ENCODE results near the gene PRKAR2A. TPM values are rescaled to one million over a fixed set of nuclear protein-coding genes. Genes with fewer than 3 reads are reported as not detected.

Gene PRKAR2A
- polyA plus RNA-seq, 1 donor from 2014 or later = 26.1 TPM

DNA sequence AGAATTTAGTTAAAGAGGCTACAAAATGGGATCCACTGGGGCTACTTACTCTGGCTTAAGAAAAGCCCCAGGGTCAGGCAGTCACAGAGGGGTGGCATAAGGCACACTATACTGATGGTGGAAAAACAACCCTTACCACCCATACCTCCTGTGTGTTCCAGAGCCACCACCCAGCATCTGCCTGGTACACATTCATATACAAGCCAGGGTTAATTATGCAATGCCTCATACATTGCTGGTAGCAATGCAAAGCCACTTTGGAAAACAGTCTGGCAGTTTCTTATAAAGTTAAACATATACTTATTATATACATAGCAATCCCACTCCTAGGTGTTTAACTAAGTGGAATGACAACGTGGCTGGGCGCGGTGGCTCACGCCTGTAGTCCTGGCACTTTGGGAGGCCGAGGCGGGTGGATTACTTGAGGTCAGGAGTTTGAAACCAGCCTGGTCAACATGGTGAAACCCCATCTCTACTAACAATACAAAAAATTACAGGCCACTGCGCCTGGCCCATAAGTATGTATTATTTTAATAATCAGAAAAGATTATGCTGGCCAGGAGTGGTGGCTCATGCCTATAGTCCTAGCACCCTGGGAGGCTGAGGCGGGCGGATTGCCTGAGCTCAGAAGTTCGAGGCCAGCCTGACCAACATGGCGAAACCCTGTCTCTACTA lies 146.8 kb downstream of the PRKAR2A start:
- Histone ChIP-seq H3K36me3 (ENCODE audit: insufficient read depth, low read length) (no peaks in the 10 kb centered on the region), H3K9me2 (ENCODE audit: insufficient read depth, low read length) (no peaks in the 10 kb centered on the region), H3K4me2 (ENCODE audit: low read length) (no peak overlapping the region), H3K27me3 (ENCODE audit: insufficient read depth, low read depth, low read length) (no peaks in the 10 kb centered on the region), H3F3A (ENCODE audit: insufficient read depth, low read length, poor library complexity, severe bottlenecking) (no peaks in the 10 kb centered on the region), H3K9me3 (ENCODE audit: low read length) (no peaks in the 10 kb centered on the region), H2AFZ (ENCODE audit: low read depth, low read length) (no peak overlapping the region), H3K4me3 (ENCODE audit: low read length) (no peak overlapping the region), H3K9ac (ENCODE audit: low read length) (no peak overlapping the region), H4K20me1 (ENCODE audit: insufficient read depth) (peaks cover 84% of the 10 kb centered on the region), H3K79me2 (replicated peaks; ENCODE audit: insufficient read depth, low read length) (peaks cover 93% of the 10 kb centered on the region), H3K27ac (ENCODE audit: low read length) (no peak overlapping the region)
- no peak for TF ChIP-seq POLR2AphosphoS5 (IDR thresholded peaks at IDR 0.05)
- TF ChIP-seq EZH2 (IDR thresholded peaks at IDR 0.05; ENCODE audit: borderline replicate concordance, insufficient read depth, low read length, poor library complexity, severe bottlenecking) = no peak
- TF ChIP-seq SMC3 (conservative IDR thresholded peaks at IDR 0.05; ENCODE audit: poor library complexity) = no peak
- TF ChIP-seq, protein P1, sequence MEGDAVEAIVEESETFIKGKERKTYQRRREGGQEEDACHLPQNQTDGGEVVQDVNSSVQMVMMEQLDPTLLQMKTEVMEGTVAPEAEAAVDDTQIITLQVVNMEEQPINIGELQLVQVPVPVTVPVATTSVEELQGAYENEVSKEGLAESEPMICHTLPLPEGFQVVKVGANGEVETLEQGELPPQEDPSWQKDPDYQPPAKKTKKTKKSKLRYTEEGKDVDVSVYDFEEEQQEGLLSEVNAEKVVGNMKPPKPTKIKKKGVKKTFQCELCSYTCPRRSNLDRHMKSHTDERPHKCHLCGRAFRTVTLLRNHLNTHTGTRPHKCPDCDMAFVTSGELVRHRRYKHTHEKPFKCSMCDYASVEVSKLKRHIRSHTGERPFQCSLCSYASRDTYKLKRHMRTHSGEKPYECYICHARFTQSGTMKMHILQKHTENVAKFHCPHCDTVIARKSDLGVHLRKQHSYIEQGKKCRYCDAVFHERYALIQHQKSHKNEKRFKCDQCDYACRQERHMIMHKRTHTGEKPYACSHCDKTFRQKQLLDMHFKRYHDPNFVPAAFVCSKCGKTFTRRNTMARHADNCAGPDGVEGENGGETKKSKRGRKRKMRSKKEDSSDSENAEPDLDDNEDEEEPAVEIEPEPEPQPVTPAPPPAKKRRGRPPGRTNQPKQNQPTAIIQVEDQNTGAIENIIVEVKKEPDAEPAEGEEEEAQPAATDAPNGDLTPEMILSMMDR (IDR thresholded peaks at IDR 0.05; ENCODE audit: poor library complexity, severe bottlenecking) = no peak
- TF ChIP-seq RAD21 (conservative IDR thresholded peaks at IDR 0.05) = no peak
- TF ChIP-seq EP300 (conservative IDR thresholded peaks at IDR 0.05; ENCODE audit: poor library complexity, severe bottlenecking) = no peak
- no peak for TF ChIP-seq TAF1 (IDR thresholded peaks at IDR 0.05; ENCODE audit: low read depth)
- TF ChIP-seq, protein P2, sequence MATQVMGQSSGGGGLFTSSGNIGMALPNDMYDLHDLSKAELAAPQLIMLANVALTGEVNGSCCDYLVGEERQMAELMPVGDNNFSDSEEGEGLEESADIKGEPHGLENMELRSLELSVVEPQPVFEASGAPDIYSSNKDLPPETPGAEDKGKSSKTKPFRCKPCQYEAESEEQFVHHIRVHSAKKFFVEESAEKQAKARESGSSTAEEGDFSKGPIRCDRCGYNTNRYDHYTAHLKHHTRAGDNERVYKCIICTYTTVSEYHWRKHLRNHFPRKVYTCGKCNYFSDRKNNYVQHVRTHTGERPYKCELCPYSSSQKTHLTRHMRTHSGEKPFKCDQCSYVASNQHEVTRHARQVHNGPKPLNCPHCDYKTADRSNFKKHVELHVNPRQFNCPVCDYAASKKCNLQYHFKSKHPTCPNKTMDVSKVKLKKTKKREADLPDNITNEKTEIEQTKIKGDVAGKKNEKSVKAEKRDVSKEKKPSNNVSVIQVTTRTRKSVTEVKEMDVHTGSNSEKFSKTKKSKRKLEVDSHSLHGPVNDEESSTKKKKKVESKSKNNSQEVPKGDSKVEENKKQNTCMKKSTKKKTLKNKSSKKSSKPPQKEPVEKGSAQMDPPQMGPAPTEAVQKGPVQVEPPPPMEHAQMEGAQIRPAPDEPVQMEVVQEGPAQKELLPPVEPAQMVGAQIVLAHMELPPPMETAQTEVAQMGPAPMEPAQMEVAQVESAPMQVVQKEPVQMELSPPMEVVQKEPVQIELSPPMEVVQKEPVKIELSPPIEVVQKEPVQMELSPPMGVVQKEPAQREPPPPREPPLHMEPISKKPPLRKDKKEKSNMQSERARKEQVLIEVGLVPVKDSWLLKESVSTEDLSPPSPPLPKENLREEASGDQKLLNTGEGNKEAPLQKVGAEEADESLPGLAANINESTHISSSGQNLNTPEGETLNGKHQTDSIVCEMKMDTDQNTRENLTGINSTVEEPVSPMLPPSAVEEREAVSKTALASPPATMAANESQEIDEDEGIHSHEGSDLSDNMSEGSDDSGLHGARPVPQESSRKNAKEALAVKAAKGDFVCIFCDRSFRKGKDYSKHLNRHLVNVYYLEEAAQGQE (IDR thresholded peaks at IDR 0.05; ENCODE audit: borderline replicate concordance) = no peak
- TF ChIP-seq MXI1 (conservative IDR thresholded peaks at IDR 0.05; ENCODE audit: poor library complexity, severe bottlenecking) = no peak

DNA sequence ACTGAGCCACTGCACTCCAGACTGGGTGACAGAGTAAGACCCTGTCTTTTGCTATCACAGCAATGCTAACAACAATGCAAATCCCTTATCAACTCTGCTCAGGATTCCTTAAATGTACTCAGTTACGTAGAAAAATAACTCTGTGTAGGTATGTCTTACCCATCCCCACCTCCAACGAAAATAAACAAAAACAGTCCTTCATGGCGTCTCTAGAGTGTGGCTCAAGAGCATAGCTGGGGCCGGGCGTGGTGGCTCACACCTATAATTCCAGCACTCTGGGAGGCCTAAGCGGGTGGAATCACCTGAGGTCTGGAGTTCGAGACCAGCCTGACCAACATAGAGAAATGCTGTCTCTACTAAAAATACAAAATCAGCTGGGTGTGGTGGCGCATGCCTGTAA lies 148.8 kb downstream of the PRKAR2A start:
- Histone ChIP-seq H3K9ac (ENCODE audit: low read length) (no peak overlapping the region), H3K27me3 (ENCODE audit: insufficient read depth, low read depth, low read length) (no peaks in the 10 kb centered on the region), H3K27ac (ENCODE audit: low read length) (no peak overlapping the region), H3K4me3 (ENCODE audit: low read length) (no peak overlapping the region), H3K9me2 (ENCODE audit: insufficient read depth, low read length) (no peaks in the 10 kb centered on the region), H3K79me2 (replicated peaks; ENCODE audit: insufficient read depth, low read length) (peaks cover 95% of the 10 kb centered on the region), H3K4me2 (ENCODE audit: low read length) (no peak overlapping the region), H2AFZ (ENCODE audit: low read depth, low read length) (no peak overlapping the region), H3F3A (ENCODE audit: insufficient read depth, low read length, poor library complexity, severe bottlenecking) (no peaks in the 10 kb centered on the region), H3K9me3 (ENCODE audit: low read length) (no peaks in the 10 kb centered on the region), H4K20me1 (ENCODE audit: insufficient read depth) (peaks cover 87% of the 10 kb centered on the region), H3K36me3 (ENCODE audit: insufficient read depth, low read length) (no peaks in the 10 kb centered on the region)
- TF ChIP-seq POLR2AphosphoS5 (IDR thresholded peaks at IDR 0.05) = no peak
- no peak for TF ChIP-seq EP300 (conservative IDR thresholded peaks at IDR 0.05; ENCODE audit: poor library complexity, severe bottlenecking)
- TF ChIP-seq, protein P2 (IDR thresholded peaks at IDR 0.05; ENCODE audit: borderline replicate concordance) = no peak
- TF ChIP-seq, protein P1 (IDR thresholded peaks at IDR 0.05; ENCODE audit: poor library complexity, severe bottlenecking) = no peak
- no peak for TF ChIP-seq MXI1 (conservative IDR thresholded peaks at IDR 0.05; ENCODE audit: poor library complexity, severe bottlenecking)
- TF ChIP-seq EZH2 (IDR thresholded peaks at IDR 0.05; ENCODE audit: borderline replicate concordance, insufficient read depth, low read length, poor library complexity, severe bottlenecking) = no peak
- TF ChIP-seq TAF1 (IDR thresholded peaks at IDR 0.05; ENCODE audit: low read depth) = no peak
- no peak for TF ChIP-seq RAD21 (conservative IDR thresholded peaks at IDR 0.05)
- TF ChIP-seq SMC3 (conservative IDR thresholded peaks at IDR 0.05; ENCODE audit: poor library complexity) = no peak
